22Rv1 (cell line): ENCODE results near the gene RASSF7.

Experiments
- ZFX ChIP-seq: fragments of 450-650 bp; IDR thresholded peaks from 2 replicates; pipeline ENCODE4 v1.6.1; 2017; ENCODE audit warnings: antibody characterized with exemption, borderline replicate concordance
- TF ChIP-seq, protein P1 (sequence below): fragments of 450-650 bp; IDR thresholded peaks from 2 replicates; pipeline ENCODE4 v1.5.1; 2017; ENCODE audit warnings: mild to moderate bottlenecking

DNA sequence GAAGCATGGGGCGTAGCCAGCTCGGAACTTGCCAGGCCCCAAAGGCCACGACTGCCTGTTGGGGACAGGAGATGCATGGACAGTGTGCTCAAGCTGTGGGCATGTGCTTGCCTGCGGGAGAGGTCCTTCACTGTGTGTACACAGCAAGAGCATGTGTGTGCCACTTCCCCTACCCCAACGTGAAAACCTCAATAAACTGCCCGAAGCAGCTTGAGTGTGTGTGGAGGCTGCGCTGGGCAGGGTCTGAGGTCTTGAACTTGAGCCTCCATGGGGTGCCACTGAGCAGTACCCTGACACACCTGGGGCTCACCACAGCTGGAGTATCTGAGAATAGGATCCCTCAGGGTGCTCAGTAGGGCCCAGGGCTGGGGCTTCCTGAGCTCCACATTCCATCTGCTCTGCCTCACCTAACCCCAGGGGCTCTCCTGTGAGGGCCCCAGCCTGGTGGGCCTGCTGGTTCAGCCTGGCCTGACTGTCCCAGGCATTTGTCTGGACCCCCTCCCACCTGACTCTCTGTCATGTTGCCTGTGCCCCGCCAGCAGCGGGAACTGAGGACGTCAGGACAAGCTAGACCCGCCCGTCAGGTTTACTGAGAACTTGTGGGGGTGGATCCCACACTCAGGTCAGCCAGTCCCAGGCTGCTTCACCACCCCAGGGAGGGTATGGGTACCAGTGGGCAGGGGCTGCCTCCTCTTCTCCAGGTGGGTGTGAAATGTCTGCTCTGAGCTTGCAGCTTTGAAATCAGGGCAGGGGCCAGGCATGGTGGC, 3.2 kb downstream of the RASSF7 start:
- TF ChIP-seq, protein P1, sequence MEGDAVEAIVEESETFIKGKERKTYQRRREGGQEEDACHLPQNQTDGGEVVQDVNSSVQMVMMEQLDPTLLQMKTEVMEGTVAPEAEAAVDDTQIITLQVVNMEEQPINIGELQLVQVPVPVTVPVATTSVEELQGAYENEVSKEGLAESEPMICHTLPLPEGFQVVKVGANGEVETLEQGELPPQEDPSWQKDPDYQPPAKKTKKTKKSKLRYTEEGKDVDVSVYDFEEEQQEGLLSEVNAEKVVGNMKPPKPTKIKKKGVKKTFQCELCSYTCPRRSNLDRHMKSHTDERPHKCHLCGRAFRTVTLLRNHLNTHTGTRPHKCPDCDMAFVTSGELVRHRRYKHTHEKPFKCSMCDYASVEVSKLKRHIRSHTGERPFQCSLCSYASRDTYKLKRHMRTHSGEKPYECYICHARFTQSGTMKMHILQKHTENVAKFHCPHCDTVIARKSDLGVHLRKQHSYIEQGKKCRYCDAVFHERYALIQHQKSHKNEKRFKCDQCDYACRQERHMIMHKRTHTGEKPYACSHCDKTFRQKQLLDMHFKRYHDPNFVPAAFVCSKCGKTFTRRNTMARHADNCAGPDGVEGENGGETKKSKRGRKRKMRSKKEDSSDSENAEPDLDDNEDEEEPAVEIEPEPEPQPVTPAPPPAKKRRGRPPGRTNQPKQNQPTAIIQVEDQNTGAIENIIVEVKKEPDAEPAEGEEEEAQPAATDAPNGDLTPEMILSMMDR, result no peak
- no peak for TF ChIP-seq ZFX
